PC-3 (cell line): Measurements from ENCODE around the gene RAPGEF4.

Source experiments
- CTCF ChIP-seq: fragments of 300-600 bp; sonication (generic); conservative IDR thresholded peaks from 2 replicates; pipeline ENCODE4 v1.5.1; 2017; ENCODE audit warnings: antibody characterized with exemption, low read depth, mild to moderate bottlenecking, low read length
- EZH2 ChIP-seq: fragments of 300-600 bp; sonication (generic); IDR thresholded peaks from one replicate; pipeline ENCODE4 v1.6.1; 2017; ENCODE audit warnings: antibody characterized with exemption, mild to moderate bottlenecking, low read length; ENCODE audit not compliant: unreplicated experiment
- EZH2phosphoT487 ChIP-seq: fragments of 300-600 bp; sonication (generic); IDR thresholded peaks from 2 replicates; pipeline ENCODE4 v1.6.1; 2018; ENCODE audit warnings: mild to moderate bottlenecking, antibody characterized with exemption, low read length, borderline replicate concordance

- TF ChIP-seq CTCF, result no peak
- TF ChIP-seq EZH2phosphoT487, result no peak
- TF ChIP-seq EZH2, result no peak
Observed at GRCh38 chr2:173077506-173078177, 342.0 kb downstream of the RAPGEF4 start.
